ENCODE results near the gene FPR3.

Gene FPR3, protein sequence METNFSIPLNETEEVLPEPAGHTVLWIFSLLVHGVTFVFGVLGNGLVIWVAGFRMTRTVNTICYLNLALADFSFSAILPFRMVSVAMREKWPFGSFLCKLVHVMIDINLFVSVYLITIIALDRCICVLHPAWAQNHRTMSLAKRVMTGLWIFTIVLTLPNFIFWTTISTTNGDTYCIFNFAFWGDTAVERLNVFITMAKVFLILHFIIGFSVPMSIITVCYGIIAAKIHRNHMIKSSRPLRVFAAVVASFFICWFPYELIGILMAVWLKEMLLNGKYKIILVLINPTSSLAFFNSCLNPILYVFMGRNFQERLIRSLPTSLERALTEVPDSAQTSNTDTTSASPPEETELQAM

DNA sequence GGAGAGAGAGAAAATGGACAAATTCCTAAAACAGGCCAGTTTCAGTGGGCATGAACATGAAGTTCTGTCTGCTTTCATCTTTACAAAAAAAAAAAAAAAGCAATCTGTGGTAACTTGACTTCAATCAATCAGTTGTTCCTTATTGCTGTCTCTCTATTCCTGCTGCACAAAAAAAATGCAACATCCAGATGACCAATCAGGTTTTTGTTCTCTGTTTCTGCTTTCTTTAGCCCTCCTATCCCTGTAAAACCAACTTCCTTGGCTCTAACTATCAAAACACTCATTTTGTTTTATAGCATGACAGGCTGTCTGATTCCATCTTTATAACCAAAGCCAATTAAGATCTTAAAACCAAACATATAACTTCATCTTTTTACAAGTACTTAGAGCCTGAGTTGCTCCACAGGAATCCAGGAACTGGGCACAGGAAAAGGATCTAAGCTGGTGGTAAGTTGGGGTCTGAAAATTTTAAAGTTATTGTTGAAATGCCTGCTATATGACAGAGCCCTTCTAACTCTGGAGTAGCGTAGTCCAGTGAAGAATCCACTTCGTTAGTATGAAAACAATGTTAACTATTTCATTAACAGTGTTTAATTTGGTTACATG is at the start of gene FPR3:
Gene FPR3 (plus strand): TSS at position 273 of the 606 bp plus-strand sequence. CDS start 28,592 bp downstream, outside the sequence.
- Histone ChIP-seq H3K4me1 (peaks cover 0 to 13% (median 6%) of the 10 kb centered on the region in 4 donors), H3K27me3 (no peaks in the 10 kb centered on the region), H3K9me3 (no peaks in the 10 kb centered on the region), H3K4me3 (no peak within 1 kb of the TSS), H3K36me3 (no peaks in the 10 kb centered on the region), H3K27ac (no peak within 1 kb of the TSS)
- intact Hi-C loops (cut with DNase I; ENCODE audit: low total_unique reads), result no loop called here
- DNase-seq, result no peak
- no peak for TF ChIP-seq CTCF (IDR thresholded peaks at IDR 0.05)

DNA sequence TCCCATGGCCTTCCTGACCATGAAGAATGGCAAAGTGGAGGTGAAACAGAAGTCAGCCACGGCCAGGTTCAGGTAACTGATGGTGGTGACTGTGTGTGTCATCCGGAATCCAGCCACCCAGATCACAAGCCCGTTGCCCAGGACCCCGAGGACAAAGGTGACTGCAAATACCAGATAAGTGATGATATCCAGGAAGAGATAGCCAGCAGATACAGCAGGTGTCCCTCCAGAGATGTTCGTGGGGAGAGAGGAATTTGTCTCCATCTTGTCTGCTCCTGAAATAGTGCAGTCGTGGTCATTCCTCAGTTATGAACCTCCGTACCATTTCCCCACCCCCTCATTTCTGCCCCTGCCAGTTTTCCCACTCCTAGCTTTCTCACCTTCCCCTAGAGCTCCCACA is 48.2 kb upstream of the FPR3 start:
- H3K9me3 ChIP-seq, result no peaks in the 10 kb centered on the region
- no peaks in the 10 kb centered on the region for H3K36me3 ChIP-seq
- no peaks in the 10 kb centered on the region for H3K4me1 ChIP-seq
- intact Hi-C loops (cut with DNase I; ENCODE audit: low total_unique reads), result no loop called here
- peaks cover 0 to 7% of the 10 kb centered on the region in 2 donors for H3K27me3 ChIP-seq
- H3K4me3 ChIP-seq, result no peak overlapping the region
- no peak for DNase-seq
- H3K27ac ChIP-seq, result no peak overlapping the region
- no peak for TF ChIP-seq CTCF (IDR thresholded peaks at IDR 0.05)

- intact Hi-C loops (cut with DNase I; ENCODE audit: low total_unique reads), result no loop called here
- no peak for TF ChIP-seq CTCF (IDR thresholded peaks at IDR 0.05)
- peaks cover 0 to 7% of the 10 kb centered on the region in 2 donors for H3K27me3 ChIP-seq
- no peaks in the 10 kb centered on the region for H3K36me3 ChIP-seq
- no peak overlapping the region for H3K4me3 ChIP-seq
- H3K4me1 ChIP-seq, result no peaks in the 10 kb centered on the region
- DNase-seq, result no peak
- no peak overlapping the region for H3K27ac ChIP-seq
- no peaks in the 10 kb centered on the region for H3K9me3 ChIP-seq
These were observed 45.0 kb upstream of the FPR3 start for GRCh38 chr19:51749979-51750378.

GRCh38 chr19:51750400-51751094 is 44.4 kb upstream of the FPR3 start:
- no peaks in the 10 kb centered on the region for H3K36me3 ChIP-seq
- peak overlapping the region; percentile 22 to 23 for H3K4me3 ChIP-seq

DNA sequence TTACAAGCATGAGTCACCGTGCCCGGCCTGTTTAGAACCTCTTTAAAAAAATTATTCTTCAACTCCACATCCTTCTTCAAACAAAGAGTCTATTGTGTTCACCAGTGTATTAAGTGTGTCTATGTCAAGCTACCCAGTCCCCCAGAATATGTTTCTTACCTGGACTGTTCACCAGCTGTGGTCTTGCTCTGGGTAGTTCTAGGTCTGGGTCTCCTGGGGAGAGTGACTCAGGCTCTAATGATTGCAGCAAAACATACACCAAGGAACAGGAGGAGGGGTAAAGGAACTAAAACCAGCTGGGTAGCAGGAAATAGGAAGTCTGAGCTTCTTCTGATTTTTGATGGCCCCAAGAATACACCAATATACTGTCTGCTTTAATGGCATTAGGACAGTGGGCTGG is 43.3 kb upstream of the FPR3 start, which contains the start of gene FPR1:
Gene FPR1 (minus strand): TSS at position 224 of the 400 bp plus-strand sequence. CDS start 4,884 bp downstream, outside the sequence.
- no peak within 1 kb of the TSS for H3K27ac ChIP-seq
- no peak for TF ChIP-seq CTCF (IDR thresholded peaks at IDR 0.05)
- no peak for DNase-seq
- H3K4me3 ChIP-seq, result peak within 1 kb of the TSS; percentile 22 to 23
- H3K9me3 ChIP-seq, result no peaks in the 10 kb centered on the region
- peaks cover 0 to 3% of the 10 kb centered on the region in 2 donors for H3K27me3 ChIP-seq
- no peaks in the 10 kb centered on the region for H3K4me1 ChIP-seq
- H3K36me3 ChIP-seq, result no peaks in the 10 kb centered on the region
- intact Hi-C loops (cut with DNase I; ENCODE audit: low total_unique reads), result no loop called here

More at GRCh38 chr19:51750400-51751094, 44.4 kb upstream of the FPR3 start:
- Histone ChIP-seq H3K27ac (no peak overlapping the region), H3K27me3 (peaks cover 0 to 7% of the 10 kb centered on the region in 2 donors), H3K4me1 (no peaks in the 10 kb centered on the region), H3K9me3 (no peaks in the 10 kb centered on the region)
- TF ChIP-seq CTCF (IDR thresholded peaks at IDR 0.05), result no peak
- no peak for DNase-seq
- intact Hi-C loops (cut with DNase I; ENCODE audit: low total_unique reads), result no loop called here

Measured in tibial artery (tissue), 4 donors.